Panc1 (cell line): ENCODE results near the gene SIRPB2. TPM values are rescaled to one million over a fixed set of nuclear protein-coding genes. Genes with fewer than 3 reads are reported as not detected.
A peak's percentile ranks its signal among the peaks of the same experiment; 100 is the strongest.

Experiments used
- ATAC-seq: fragments of 200-7000 bp; cut with Tn5 transposase; 2 replicates; pipeline ENCODE4 v1.9.1; 2020; ENCODE audit warnings: mild to moderate bottlenecking, moderate library complexity
- BruUV-seq: library from RNA; stranded (reverse); fragments of 400-500 nt; replicated peaks from 2 replicates; lab custom pipeline; 2021; lab: Mats Ljungman, UMichigan
- CTCF ChIA-PET: fragments of 300-600 bp; sonication (Branson Sonifier 250); formaldehyde crosslinking; loops from one replicate; lab custom pipeline; 2022; ENCODE audit warnings: antibody characterized with exemption; lab: Charles Lee
- POLR2A ChIA-PET: fragments of 300-600 bp; sonication (Branson Sonifier 250); formaldehyde crosslinking; loops from one replicate; lab custom pipeline; 2022; ENCODE audit warnings: antibody characterized with exemption; lab: Charles Lee
- DNase-seq: peaks from one replicate; pipeline ENCODE4 v3.0.0-alpha.2; 2010; ENCODE audit warnings: low read depth, low spot score
- H3K27ac ChIP-seq: 2 replicates; pipeline ENCODE4 v1.5.1; 2011; ENCODE audit warnings: mild to moderate bottlenecking, low read length, inconsistent platforms
- H3K27me3 ChIP-seq: fragments of 200-500 bp; sonication (Bioruptor generic); 2 replicates; pipeline ENCODE4 v1.6.0; 2014; ENCODE audit warnings: low read length, inconsistent platforms; ENCODE audit not compliant: control insufficient read depth, insufficient read depth
- H3K36me3 ChIP-seq: fragments of 200-500 bp; sonication (Bioruptor generic); 2 replicates; pipeline ENCODE4 v1.5.1; 2014; ENCODE audit warnings: inconsistent platforms, mild to moderate bottlenecking, low read length, moderate library complexity; ENCODE audit not compliant: control insufficient read depth, insufficient read depth
- H3K4me1 ChIP-seq: 2 replicates; pipeline ENCODE4 v1.5.1; 2011; ENCODE audit warnings: inconsistent platforms, mild to moderate bottlenecking, low read length, moderate library complexity; ENCODE audit not compliant: control insufficient read depth, insufficient read depth
- H3K4me3 ChIP-seq, 2 experiments: 2 replicates each; pipeline ENCODE4 v1.5.1; 2011 to 2012; ENCODE audit warnings: low read depth in 2 of 2, low read length in 2 of 2, mild to moderate bottlenecking in 2 of 2, inconsistent platforms in 1 of 2, moderate library complexity in 1 of 2
- H3K9me3 ChIP-seq: fragments of 200-500 bp; sonication (Bioruptor generic); 2 replicates; pipeline ENCODE4 v1.5.1; 2014; ENCODE audit warnings: low read depth, mild to moderate bottlenecking, inconsistent platforms, low read length, moderate library complexity; ENCODE audit not compliant: control insufficient read depth, insufficient read depth
- POLR2AphosphoS5 ChIP-seq: IDR thresholded peaks from 2 replicates; pipeline ENCODE4 v1.6.1; 2012; ENCODE audit warnings: mild to moderate bottlenecking, low read depth, low read length, moderate library complexity
- in situ Hi-C: cut with HindIII; loops from 2 replicates; pipeline ENCODE4 v1.10.0; 2016; ENCODE audit warnings: low sequenced_read_pairs, low pct_unique_long_range_greater_than_20kb
- intact Hi-C: fragments of 100-400 bp; cut with micrococcal nuclease; formaldehyde crosslinking; loops from one replicate; pipeline ENCODE4 v1.10.0; 2022; ENCODE audit not compliant: unreplicated experiment
- total RNA-seq: library from RNA; stranded (reverse); gene quantifications from one replicate; pipeline ENCODE4 v1.2.1, GENCODE V29; 2021; ENCODE audit not compliant: unreplicated experiment
- TF ChIP-seq, protein P1 (sequence below), 2 experiments: IDR thresholded peaks; 2 replicates each; pipeline ENCODE4 v1.6.1; 2011 to 2012; ENCODE audit warnings: low read depth in 2 of 2, control low read depth in 1 of 2, low read length in 1 of 2, mild to moderate bottlenecking in 1 of 2, moderate library complexity in 1 of 2; ENCODE audit not compliant: insufficient read depth in 1 of 2
- TF ChIP-seq, protein P2 (sequence below): fragments of 450-650 bp; IDR thresholded peaks from 2 replicates; pipeline ENCODE4 v1.5.1; 2017; ENCODE audit warnings: mild to moderate bottlenecking

SIRPB2 gene
- total RNA-seq, 1 experiment from 2014 or later: not detected

DNA sequence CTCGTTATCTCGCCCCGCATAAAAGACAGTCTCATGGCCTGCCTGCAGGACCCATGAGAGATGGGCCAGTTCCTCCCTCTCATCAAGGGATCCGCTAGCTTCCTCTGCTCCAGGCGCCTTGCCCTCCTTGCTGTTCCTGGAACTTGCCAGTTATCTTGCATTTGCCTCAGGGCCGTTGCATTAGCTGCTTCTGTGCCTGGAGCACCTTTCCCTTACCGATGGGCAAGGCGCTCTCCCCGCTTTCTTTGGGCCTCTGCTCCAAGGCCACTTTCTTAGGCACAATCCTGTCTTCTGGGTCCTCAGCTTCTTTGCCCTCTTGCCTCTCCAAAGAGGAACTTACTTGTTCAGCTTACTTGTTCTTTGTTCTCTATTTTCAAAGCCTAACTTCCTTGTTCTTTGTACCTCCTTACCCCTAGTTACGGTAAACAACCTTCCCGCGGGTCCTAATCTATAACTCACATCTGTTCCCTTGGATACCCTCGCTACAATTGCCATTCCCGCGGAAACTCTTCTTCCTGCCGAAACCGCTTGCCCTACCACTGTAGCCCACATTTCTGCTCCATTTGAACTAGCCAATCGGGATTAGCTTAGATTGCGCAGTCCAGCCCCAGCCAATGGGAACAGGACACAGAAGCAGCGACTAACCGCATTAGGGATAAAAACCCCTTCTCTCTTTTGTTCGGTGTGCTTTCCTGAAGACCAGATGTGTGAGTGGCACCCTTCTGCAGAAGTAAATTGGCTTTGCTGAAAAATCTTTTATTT is 23.7 kb downstream of the SIRPB2 start:
- peaks cover 6% of the 10 kb centered on the region for H3K36me3 ChIP-seq
- peak overlapping the region; percentile 14; the same call in 1 of the 2 replicates for H3K27ac ChIP-seq
- TF ChIP-seq, protein P1, sequence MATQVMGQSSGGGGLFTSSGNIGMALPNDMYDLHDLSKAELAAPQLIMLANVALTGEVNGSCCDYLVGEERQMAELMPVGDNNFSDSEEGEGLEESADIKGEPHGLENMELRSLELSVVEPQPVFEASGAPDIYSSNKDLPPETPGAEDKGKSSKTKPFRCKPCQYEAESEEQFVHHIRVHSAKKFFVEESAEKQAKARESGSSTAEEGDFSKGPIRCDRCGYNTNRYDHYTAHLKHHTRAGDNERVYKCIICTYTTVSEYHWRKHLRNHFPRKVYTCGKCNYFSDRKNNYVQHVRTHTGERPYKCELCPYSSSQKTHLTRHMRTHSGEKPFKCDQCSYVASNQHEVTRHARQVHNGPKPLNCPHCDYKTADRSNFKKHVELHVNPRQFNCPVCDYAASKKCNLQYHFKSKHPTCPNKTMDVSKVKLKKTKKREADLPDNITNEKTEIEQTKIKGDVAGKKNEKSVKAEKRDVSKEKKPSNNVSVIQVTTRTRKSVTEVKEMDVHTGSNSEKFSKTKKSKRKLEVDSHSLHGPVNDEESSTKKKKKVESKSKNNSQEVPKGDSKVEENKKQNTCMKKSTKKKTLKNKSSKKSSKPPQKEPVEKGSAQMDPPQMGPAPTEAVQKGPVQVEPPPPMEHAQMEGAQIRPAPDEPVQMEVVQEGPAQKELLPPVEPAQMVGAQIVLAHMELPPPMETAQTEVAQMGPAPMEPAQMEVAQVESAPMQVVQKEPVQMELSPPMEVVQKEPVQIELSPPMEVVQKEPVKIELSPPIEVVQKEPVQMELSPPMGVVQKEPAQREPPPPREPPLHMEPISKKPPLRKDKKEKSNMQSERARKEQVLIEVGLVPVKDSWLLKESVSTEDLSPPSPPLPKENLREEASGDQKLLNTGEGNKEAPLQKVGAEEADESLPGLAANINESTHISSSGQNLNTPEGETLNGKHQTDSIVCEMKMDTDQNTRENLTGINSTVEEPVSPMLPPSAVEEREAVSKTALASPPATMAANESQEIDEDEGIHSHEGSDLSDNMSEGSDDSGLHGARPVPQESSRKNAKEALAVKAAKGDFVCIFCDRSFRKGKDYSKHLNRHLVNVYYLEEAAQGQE (IDR thresholded peaks at IDR 0.05; ENCODE audit: insufficient read depth in 1 of 2, low read depth in 2 of 2, low read length in 1 of 2): no peak
- H3K9me3 ChIP-seq: no peaks in the 10 kb centered on the region
- no TSS peak for BruUV-seq
- H3K4me3 ChIP-seq: peak overlapping the region; percentile 52 to 88; a peak in 3 of 4 replicates
- no peaks in the 10 kb centered on the region for H3K27me3 ChIP-seq
- intact Hi-C loops (loop anchor here (2.0 to 5.0 kb wide), 2 partner anchors 140 to 349 kb away; partner anchors contain the start of genes PSMF1 and SDCBP2), in situ Hi-C loops (no loop called here)
- no peak for DNase-seq
- POLR2A ChIA-PET: interaction anchor here (1.1 kb wide), 1 partner anchor 76 kb away, joined by 14 read pairs; no protein-coding TSS in a partner anchor
- no peak for ATAC-seq
- CTCF ChIA-PET: interaction anchor here (0.5 to 4.1 kb wide), 2 partner anchors 36 to 153 kb away, joined by 10 to 16 read pairs; no protein-coding TSS in a partner anchor
- H3K4me1 ChIP-seq: peaks cover 31% of the 10 kb centered on the region

DNA sequence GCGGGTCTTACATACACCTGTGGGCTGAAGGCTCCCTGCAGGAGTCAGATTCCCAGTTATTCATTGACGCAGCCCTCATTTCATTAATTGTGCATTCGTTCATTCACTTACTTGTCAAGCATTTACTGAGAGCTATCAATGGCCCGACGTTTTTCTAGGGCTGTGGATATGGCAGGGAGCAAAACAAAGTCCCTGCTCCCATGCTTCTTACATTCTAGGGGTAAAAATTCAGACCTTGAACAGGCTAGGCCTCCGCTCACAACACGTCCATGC is 24.2 kb downstream of the SIRPB2 start:
- intact Hi-C loops: loop anchor here (2.0 to 5.0 kb wide), 2 partner anchors 140 to 348 kb away; partner anchors contain the start of genes PSMF1 and SDCBP2
- POLR2A ChIA-PET: interaction anchor here (1.1 kb wide), 1 partner anchor 75 kb away, joined by 14 read pairs; no protein-coding TSS in a partner anchor

More for the DNA sequence above, 24.2 kb downstream of the SIRPB2 start:
- no peaks in the 10 kb centered on the region for H3K9me3 ChIP-seq
- no peak for DNase-seq
- H3K27ac ChIP-seq: no peak overlapping the region; the same call in 1 of the 2 replicates
- in situ Hi-C loops: no loop called here
- no peaks in the 10 kb centered on the region for H3K27me3 ChIP-seq
- BruUV-seq: no TSS peak
- CTCF ChIA-PET: interaction anchor here (4.1 kb wide), 1 partner anchor 37 kb away, joined by 16 read pairs; no protein-coding TSS in a partner anchor
- no peak for ATAC-seq
- TF ChIP-seq, protein P2, sequence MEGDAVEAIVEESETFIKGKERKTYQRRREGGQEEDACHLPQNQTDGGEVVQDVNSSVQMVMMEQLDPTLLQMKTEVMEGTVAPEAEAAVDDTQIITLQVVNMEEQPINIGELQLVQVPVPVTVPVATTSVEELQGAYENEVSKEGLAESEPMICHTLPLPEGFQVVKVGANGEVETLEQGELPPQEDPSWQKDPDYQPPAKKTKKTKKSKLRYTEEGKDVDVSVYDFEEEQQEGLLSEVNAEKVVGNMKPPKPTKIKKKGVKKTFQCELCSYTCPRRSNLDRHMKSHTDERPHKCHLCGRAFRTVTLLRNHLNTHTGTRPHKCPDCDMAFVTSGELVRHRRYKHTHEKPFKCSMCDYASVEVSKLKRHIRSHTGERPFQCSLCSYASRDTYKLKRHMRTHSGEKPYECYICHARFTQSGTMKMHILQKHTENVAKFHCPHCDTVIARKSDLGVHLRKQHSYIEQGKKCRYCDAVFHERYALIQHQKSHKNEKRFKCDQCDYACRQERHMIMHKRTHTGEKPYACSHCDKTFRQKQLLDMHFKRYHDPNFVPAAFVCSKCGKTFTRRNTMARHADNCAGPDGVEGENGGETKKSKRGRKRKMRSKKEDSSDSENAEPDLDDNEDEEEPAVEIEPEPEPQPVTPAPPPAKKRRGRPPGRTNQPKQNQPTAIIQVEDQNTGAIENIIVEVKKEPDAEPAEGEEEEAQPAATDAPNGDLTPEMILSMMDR: peak; percentile 55
- no peak for TF ChIP-seq POLR2AphosphoS5
- peak overlapping the region; percentile 52 to 88; a peak in 3 of 4 replicates for H3K4me3 ChIP-seq
- peaks cover 31% of the 10 kb centered on the region for H3K4me1 ChIP-seq
- peaks cover 7% of the 10 kb centered on the region for H3K36me3 ChIP-seq
